H1 (cell line): ENCODE measurements around the gene POC1B.

ENCODE experiments used
- CREB1 ChIP-seq: IDR thresholded peaks from 2 replicates; pipeline ENCODE4 v1.6.1; 2012; ENCODE audit warnings: inconsistent platforms
- EP300 ChIP-seq, 2 experiments: IDR thresholded peaks; 1 replicate in 1 of 2; 2 replicates in 1 of 2; pipeline ENCODE4 v1.6.1; 2011 to 2012; ENCODE audit warnings: low read depth in 2 of 2, low read length in 2 of 2, mild to moderate bottlenecking in 2 of 2, borderline replicate concordance in 1 of 2, inconsistent platforms in 1 of 2, moderate library complexity in 1 of 2
- KDM1A ChIP-seq: fragments of 200-600, 300-600 bp; sonication (generic); IDR thresholded peaks from 2 replicates; pipeline ENCODE4 v1.7.1; 2016; ENCODE audit warnings: mild to moderate bottlenecking, low read length, borderline replicate concordance
- POLR2A ChIP-seq, 2 experiments: IDR thresholded peaks; 1 replicate in 1 of 2; 2 replicates in 1 of 2; pipeline ENCODE4 v1.6.1; 2011; ENCODE audit warnings: low read depth in 2 of 2, low read length in 2 of 2, mild to moderate bottlenecking in 2 of 2; ENCODE audit errors: control extremely low read depth in 1 of 2
- POLR2AphosphoS5 ChIP-seq: IDR thresholded peaks from 2 replicates; pipeline ENCODE4 v1.6.1; 2011; ENCODE audit warnings: low read depth, low read length
- RFX5 ChIP-seq: IDR thresholded peaks from 2 replicates; pipeline ENCODE4 v1.6.1; 2011; ENCODE audit warnings: low read depth, low read length, improper control_type of control experiment, borderline replicate concordance
- TF ChIP-seq, protein P1 (sequence below): IDR thresholded peaks from 2 replicates; pipeline ENCODE4 v1.6.1; 2011; ENCODE audit warnings: low read length, improper control_type of control experiment
- TF ChIP-seq, protein P2 (sequence below), 3 experiments: IDR thresholded peaks; 1 replicate in 2 of 3; 2 replicates in 1 of 3; pipeline versions ENCODE4 v1.5.1 to v1.6.1; 2011; ENCODE audit warnings: low read length in 3 of 3, mild to moderate bottlenecking in 3 of 3, inconsistent platforms in 2 of 3, low read depth in 1 of 3, moderate library complexity in 1 of 3; ENCODE audit not compliant: insufficient read depth in 1 of 3; ENCODE audit errors: control extremely low read depth in 1 of 3
- TF ChIP-seq, protein P3 (sequence below): IDR thresholded peaks from 2 replicates; pipeline ENCODE4 v1.6.1; 2012; ENCODE audit warnings: low read length, inconsistent platforms

DNA sequence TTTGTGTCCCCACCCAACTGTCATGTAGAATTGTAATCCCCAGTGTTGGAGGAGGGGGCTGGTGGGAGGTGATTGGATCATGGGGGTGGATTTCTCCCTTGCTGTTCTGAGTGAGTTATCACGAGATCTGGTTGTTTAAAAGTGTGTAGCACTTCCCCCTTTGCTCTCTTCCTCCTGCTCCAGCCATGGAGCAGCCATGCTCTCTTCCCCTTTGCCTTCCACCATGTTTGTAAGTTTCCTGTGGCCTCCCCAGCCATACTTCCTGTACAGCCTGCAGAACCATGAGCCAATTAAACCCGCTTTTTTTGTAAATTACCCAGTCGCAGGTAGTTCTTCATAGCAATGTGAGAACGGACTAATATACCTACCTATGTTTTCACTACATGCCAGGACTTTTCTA lies 2.6 kb upstream of the POC1B start:
- TF ChIP-seq, protein P1, sequence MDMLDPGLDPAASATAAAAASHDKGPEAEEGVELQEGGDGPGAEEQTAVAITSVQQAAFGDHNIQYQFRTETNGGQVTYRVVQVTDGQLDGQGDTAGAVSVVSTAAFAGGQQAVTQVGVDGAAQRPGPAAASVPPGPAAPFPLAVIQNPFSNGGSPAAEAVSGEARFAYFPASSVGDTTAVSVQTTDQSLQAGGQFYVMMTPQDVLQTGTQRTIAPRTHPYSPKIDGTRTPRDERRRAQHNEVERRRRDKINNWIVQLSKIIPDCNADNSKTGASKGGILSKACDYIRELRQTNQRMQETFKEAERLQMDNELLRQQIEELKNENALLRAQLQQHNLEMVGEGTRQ: no peak
- TF ChIP-seq POLR2A (IDR thresholded peaks at IDR 0.05; ENCODE audit: control extremely low read depth in 1 of 2, low read depth in 2 of 2, low read length in 2 of 2) (no peak), POLR2AphosphoS5 (no peak), CREB1 (no peak), KDM1A (no peak), EP300 (IDR thresholded peaks at IDR 0.05; ENCODE audit: borderline replicate concordance in 1 of 2, low read depth in 2 of 2, low read length in 2 of 2) (no peak), RFX5 (no peak)
- TF ChIP-seq, protein P2, sequence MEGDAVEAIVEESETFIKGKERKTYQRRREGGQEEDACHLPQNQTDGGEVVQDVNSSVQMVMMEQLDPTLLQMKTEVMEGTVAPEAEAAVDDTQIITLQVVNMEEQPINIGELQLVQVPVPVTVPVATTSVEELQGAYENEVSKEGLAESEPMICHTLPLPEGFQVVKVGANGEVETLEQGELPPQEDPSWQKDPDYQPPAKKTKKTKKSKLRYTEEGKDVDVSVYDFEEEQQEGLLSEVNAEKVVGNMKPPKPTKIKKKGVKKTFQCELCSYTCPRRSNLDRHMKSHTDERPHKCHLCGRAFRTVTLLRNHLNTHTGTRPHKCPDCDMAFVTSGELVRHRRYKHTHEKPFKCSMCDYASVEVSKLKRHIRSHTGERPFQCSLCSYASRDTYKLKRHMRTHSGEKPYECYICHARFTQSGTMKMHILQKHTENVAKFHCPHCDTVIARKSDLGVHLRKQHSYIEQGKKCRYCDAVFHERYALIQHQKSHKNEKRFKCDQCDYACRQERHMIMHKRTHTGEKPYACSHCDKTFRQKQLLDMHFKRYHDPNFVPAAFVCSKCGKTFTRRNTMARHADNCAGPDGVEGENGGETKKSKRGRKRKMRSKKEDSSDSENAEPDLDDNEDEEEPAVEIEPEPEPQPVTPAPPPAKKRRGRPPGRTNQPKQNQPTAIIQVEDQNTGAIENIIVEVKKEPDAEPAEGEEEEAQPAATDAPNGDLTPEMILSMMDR (IDR thresholded peaks at IDR 0.05; ENCODE audit: control extremely low read depth in 1 of 3, insufficient read depth in 1 of 3, low read depth in 1 of 3, low read length in 3 of 3): no peak
- TF ChIP-seq, protein P3, sequence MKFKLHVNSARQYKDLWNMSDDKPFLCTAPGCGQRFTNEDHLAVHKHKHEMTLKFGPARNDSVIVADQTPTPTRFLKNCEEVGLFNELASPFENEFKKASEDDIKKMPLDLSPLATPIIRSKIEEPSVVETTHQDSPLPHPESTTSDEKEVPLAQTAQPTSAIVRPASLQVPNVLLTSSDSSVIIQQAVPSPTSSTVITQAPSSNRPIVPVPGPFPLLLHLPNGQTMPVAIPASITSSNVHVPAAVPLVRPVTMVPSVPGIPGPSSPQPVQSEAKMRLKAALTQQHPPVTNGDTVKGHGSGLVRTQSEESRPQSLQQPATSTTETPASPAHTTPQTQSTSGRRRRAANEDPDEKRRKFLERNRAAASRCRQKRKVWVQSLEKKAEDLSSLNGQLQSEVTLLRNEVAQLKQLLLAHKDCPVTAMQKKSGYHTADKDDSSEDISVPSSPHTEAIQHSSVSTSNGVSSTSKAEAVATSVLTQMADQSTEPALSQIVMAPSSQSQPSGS: no peak
